HG02884 (cell line): ENCODE measurements around the gene NPHP4.
"Not testable (repeated sequence)": the region's sequence is repeated elsewhere in the genome, so short reads cannot be mapped to it uniquely, and the experiment has no call there.

Experiments
- ATAC-seq: cut with Tn5 transposase; IDR thresholded peaks from one replicate; pipeline ENCODE4 v1.9.1; 2021; ENCODE audit warnings: mild to moderate bottlenecking, moderate library complexity; ENCODE audit not compliant: unreplicated experiment

NPHP4 gene

DNA sequence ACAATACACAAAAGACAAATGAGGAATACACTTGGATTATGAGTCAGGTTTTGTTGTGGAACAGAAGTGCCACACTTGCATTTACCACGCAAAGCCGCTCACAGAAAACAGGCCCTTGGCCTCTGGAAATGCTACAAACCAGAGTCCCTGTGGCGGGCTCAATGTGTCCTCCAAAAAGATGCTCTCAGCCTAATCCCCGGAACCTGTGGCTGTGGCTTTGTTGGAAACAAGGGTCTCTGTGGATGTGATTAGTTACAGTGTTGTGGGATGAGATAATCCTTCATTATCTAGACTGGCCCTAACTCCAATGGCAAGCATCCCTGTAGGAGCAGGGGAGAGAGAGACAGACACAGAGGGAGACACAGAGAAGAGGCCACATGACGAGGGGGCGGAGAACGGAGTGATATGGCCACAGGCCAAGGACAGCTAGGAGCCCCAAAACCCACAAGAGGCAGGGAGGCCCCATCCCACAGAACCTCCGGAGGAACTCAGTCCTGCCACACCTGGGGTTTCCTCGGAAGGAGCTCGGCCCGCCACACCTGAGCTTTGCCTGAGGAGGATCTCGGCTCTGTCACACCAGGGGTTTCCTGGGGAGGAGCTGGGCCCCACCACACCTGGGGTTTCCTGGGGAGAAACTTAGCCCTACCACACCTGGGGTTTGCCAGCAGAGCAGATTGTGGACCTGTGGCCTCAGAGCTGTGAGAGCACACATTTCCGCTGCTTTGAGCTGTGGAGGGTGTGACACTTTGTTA, 55.4 kb downstream of the NPHP4 start:
- ATAC-seq = no peak

DNA sequence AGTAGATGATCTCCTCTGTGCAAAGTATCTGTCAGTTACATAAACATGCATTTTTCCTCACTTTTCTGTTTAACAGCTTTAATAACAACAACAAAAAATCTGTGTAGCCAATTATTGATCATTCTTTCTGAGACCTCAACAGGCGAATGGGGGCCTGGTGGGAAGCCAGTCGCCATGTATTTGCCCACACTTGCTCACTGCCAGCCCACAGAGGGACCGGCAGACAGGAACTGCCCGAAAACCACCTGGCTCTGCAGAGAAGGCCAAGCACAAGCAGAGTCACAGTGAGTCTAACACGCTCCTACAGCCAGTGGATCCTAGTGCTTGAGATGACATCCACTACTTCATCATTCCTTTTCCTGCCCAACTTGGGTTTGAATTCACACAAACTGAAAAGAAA, 56.1 kb downstream of the NPHP4 start:
- ATAC-seq = no peak

DNA sequence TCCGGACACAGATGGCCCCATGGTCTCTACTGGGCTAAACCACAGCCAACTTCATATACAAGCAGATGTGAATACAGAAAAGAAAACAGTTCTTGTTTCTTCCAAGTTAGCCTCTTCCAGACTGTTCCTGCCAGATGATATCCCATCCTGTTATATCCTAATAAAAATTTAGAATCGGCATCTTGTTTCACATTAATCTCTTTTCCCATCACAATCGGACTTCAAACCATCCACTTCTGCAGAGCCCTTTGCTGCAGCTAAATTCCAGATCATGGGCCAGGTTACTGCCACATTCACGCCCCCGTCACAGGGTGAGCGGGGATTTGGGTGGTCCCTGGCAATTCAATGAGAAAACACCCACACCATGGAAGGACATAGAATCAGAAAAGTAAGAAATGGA, 57.2 kb downstream of the NPHP4 start:
- ATAC-seq = no peak

DNA sequence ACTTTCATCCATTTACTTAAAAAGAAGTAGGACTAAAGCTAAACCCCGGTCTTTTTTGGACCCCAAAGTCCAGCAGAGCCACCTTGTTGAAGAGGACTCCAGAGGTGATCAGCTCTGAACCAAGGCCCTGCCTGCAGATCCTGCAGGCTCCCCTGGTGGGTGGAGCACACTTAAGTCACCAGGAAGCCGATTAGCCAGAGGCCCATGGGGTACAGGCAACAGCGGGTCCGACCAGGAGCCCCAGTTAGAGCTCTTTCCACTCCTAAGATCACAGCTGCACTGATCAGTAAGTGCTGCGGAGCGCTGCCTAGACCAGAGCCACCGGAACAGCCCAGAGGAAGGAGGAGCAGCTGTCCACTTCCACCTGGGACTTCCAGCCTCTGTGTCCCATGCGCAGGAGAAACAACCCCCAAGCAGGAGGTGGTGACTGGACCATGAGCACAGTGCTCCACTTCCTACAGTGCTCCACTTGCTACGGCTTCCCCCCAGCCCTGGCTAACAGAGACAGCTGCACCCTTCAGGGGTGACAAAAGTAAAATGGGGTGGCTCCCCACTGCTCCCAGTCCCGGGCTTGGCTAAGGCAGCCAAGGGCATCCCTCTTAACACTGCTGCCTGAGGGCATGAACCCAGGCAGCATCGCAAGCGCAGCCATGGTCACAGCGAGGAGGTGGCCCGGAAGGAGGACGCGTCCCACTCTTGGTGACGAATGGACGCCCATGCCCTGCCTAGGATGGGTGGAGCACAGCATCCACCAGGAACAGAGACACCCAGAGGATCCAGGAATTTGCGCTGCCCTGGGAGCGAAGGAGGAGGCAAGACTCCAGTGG, 58.0 kb downstream of the NPHP4 start:
- no peak for ATAC-seq

DNA sequence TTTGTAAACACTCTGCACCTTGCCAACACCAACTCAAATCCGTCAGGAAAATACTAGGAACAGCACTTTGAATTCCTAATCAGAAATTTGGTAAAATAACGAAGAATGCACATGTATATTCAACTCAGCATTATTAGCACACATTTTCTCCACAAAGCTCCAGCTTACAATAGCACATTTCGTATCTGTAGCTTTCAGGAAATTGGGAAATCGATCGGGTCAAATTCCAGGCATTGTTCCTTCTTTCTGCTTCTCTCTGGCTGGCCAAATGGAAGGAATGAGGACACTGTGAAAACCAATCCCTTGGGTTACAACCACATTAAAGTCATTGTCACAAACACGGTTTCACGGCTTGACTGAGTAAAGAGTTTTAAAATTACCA, 58.6 kb downstream of the NPHP4 start:
- no peak for ATAC-seq

DNA sequence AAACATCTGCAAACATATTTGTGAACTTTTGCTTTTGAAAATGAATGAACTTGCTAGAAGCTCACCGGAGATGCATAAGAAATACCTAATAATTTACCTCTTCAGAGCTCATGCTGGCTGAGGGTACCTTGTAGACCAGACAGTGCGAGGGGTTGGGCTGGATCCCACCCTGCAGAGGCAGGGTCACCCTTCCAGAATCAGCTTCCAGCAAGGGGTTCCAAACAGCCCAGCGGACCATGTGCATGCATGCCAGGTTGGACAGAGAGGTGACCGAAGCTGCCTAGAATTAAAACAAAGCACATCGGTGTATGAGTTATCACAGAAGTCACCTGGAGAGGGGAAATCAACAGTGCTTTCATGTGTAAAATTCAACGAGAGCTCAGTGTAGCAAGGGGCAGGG, 59.2 kb downstream of the NPHP4 start:
- no peak for ATAC-seq

DNA sequence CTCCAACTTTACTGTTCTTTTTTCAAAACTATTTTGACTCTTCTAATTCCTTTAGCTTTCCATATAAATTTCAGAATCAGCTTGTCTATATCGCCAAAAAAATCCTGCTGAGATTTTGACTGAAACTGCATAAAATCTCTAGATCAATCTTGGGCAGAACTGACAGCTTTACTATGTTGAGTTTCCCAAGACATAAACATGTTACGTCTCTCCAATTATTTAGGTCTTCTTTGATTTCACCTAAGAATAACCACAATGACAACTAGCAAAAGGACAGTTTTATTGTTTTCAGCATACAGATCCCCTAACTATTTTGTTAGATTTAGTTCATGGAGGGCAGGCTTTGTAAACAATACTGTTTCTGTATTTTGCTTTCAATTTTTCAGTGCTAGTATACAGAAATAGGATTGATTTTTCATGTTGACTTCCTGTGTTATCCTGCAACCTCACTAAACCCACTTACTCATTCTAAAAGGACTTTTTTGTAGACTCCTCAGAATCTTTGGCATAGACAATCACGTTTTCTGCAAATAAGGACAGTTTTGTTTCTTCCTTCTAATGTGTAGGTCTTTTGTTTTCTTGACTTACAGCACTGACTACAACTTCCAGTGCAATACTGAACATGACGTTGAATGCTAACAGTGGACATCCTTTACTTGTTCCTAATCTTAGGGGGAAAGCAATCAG, 63.4 kb downstream of the NPHP4 start:
- ATAC-seq = no peak

DNA sequence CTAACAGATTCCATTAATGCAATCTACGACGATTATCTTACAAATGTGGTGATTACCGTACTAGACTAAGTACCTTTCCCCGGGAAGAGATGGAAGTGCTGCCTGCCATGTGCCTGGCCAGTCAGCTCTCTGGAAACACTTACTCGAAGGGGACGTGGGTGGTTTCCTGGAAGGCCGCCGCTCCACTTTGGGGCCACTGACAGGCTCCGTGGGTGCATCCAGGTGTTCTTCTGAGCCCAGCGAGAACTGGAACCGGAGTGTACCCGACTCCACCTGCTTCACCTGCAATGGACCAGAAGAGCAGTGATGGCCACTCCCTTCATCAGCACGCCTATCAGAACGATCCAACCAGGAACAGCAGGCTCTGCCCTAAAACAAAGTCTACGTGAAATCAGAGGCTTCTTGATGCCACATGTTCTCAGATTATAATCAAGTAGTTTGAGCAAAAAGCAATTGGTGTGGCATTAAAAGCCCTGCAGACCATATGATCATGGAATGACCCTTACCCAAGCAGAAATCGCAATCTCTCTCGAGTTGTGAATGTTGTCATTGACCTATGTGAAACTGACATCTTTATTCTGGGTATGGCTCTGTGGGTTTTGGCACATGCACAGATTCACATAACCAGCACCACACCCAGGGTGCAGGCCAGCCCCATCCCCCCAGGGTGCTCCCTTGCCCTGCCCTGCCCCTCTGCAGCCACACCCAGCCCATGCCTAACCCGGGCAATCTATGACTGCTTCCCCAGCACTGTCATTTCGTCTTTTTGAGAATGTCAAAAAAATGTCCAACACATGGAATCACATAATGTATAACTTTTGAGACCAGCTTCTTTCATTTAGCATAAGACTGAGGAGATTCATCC, 64.5 kb downstream of the NPHP4 start:
- ATAC-seq = no peak

DNA sequence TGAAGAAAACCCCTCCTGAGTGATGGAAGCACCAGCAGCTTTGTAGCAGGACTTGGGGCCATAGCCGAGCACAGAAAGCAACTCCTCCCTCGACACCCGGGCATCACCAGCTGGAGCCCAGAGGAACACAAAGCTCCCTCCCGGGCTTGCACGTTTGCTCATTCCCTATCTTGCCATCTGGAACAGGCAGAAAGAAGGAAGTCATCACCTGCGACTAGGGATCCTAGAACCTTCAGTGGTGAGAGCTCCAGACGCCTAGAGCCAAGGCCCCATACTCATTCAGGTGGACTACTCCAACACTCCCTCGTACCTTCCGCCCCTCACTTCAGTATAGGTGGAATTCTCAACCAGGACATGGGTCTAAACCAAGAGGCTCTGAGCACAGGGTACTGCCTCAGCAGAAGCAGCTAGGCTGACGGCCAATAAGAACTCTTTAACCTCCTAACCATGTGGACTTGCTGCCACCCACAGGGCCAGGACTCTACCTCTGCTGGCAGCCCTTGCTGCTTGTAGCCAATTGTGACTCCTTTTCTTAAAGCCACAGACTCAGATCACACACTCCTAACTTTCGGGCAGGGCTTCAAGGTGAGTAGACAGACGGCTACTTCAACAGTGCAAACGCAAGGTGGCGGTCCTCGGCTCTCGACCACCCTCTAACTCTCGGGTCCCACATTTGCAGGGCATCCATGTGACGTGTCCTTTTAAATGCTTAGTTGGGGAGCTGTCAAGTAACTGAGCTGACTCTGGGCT, 65.4 kb downstream of the NPHP4 start:
- ATAC-seq = no peak

DNA sequence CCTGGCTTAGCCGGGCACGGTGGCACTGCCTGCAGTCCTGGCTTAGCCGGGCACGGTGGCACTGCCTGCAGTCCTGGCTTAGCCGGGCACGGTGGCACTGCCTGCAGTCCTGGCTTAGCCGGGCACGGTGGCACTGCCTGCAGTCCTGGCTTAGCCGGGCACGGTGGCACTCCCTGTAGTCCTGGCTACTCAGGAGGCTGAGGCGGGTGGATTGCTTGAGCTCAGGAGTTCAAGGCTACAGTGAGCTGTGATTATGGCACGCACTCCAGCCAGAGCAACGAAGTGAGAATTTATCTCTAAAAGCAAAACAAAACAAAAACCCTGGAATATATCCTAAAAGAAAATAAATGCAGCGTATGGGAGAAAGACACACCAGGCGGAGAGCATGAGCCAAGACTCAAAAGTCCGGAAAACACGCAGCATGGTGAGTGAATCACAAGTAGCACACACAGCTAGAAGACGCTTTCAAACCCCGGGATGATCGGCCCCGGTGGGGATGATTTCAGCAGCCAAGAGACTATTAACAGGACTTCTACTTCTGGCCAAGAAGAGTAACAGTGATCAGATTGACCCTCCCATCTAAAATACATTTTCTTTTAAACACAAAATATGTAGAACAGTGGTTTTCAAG, 69.4 kb downstream of the NPHP4 start:
- ATAC-seq = not testable (repeated sequence)

DNA sequence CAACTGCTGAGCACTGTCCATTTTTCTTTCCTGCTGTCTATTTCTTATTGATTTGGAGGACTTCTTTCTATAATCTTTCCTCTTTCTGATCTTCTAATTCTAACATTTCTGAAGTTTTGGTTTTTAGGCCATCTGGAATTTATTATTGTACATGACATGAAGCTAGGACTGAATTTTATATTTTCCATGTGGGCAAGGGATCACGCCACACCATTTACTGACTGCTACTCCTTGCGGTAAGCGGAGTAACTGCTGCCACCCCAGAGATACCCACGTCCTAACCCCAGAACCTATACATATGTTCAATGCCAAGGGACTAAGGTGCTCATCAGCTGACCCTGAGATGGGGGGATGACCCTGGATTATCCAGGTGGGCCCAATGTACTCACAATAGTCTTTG, 70.6 kb downstream of the NPHP4 start:
- ATAC-seq = no peak

DNA sequence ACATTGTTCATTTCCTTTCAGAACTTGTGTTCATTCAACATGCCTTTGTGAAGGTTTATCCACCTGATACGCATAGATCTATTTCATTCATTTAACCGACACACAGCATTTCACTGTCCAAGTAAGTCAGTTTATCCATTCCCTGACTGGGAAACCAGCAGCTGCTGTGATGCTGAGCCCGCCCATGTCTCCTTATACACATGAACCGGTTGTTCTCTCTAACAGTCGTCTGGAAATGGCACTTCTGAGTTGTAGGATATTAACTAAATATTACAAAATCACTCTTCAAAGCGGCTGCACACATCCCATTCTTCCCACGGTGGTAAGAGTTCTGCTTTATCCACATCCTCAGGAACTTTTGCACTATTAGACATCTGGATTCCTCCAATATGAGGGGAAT, 71.1 kb downstream of the NPHP4 start:
- ATAC-seq = no peak

DNA sequence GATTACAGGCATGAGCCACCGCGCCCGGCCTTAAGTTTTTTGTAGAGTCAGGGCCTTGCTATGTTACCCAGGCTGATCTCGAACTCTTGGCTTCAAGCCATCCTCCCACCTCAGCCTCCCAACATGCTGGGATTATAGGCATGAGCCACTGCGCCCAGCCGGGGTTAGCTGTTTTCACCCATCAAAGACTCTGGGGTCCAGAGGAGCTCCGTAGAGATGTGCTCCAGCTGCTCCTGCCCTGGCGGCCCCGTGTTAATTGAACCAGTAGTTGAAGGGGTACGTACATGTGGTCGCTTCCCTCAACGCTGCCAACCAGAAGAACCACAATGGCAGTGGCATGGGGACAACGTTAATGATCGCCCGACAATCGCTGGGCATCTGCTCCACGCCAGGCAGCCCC, 72.0 kb downstream of the NPHP4 start:
- no peak for ATAC-seq

DNA sequence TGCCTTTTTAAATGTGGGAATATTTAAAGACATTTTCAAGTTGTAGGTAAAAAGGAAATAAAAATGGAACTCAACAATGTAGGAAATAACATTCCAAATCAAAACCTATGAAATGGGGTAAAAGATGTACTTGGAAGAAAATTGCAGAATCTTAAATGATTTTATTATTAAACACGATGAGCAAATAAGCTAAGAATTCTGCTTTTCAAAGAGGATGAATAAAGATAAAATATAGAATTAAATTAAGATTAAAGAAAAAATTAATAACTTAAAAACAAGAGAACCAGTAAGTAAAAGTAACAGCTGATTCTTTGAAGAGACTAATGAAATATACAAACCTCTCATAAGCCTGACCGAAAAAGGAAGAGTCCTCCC, 74.0 kb downstream of the NPHP4 start:
- ATAC-seq = no peak

DNA sequence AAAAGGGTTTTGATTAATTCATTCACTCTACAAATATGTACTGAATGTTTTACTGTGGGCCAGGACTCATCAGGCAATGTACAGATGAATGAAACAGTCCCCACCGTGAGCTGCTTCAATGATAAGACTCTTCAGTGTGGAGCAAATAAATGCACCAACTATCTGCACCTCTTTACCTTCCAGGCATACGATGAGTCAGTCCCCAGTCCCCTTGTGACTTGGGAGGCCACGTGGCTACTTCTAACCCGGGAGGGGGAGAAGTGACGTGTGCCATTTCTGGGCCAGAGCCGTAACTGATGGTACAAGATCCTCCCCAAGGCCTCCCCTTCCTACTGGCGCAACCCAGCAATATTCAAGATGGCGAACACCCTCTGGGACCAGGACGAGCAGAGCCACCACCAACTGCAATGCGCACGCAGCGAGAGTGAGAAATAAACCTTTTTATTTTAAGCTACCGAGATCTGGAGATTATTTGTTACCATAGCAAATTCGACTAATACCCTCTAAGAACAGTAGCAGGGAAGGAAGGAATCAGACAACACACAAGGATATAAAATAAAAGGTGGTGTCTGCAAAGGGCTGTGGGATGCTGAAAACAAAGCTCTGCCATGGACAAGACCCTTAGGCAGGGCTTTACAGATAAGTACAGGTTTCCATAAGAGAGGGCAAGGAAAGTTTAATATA, 74.5 kb downstream of the NPHP4 start:
- no peak for ATAC-seq

DNA sequence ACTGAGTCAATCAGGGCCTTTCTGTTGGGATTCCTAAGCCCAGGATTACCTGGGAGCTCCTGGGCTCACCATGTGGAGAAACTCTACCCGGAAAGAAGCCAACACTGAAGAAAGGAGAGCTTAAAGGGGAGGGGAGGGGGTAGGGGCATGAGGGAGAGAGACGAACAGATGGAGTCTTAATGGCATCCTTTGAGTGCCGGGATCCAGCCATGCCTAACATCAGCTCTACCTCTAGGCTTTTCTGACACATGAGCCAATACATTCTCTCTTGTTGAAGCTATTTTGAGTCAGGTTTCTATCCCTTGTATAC, 75.0 kb downstream of the NPHP4 start:
- ATAC-seq = no peak

DNA sequence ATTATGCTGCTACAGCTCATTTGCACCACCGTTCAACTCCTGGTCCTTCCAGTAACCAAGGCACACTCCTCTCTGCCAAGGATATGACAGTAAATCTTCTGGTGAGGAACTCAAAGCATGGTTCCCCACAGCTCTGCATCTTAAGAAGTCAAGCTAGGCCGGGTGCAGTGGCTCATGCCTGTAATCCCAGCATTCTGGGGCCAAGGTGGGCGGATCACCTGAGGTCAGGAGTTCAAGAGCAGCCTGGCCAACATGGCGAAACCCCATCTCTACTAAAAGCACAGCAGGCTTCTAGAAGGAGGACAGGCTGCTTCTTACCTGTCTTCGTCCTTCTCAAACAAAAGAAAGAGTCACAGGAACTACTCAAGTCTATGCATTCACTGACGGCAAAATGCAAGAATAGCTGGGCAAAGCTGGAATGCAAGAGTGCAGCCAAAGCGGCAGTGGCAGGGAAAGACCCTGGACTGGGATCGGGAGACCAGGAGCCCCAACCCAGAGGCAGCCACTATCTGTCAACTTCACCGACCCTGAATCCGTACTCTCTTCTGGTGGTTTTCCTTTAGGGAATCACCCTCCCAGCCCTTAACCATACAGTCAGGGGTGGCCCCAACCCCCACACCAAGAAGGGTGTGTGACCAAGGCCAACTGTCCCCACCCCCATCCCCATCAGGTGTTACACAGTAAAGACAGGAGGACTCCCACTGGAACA, 75.5 kb downstream of the NPHP4 start:
- ATAC-seq = no peak

DNA sequence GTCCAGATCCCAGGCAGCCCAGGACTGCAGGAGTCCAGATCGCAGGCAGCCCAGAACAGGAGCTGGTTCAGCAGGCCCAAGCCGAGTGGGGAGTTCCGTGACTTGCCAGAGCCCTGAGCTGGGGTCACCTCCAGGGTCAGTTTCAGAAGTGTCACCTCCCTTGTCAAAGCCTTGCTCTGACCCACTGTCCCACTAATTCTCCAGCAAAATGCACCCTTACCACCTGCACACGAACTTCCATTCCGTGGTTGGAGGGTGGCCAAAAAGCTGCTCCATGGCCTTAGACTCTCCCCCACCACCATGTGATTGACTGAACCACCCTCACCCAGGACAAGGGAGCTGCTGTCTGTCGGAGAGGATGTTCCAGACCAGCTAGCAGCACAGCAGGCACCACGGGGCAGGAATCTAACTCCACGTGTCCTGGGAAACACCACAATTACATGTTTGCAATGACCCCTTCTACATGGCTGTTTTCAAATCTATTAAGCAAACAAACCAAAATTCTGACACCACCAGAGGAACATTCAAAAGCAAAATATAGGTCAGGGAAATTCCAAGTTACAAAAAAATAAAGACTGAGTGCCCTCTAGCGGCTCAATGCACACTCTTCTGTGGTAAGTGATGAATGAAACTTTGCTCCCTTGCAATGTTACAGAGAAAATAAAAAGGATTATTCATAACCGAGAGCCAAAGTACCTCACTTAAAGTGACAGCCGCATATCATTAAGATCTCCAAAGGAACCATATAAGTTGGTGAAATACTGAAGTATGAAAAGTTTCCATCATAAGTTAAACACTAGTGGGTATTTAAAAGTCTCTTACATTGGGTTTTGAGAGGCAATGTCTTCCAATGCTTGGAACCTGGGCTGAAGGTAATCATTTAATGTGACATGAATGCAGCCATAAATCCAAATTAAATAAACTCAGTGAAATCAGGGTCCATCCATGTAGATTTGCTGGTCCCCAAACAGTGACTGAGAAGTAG, 76.3 kb downstream of the NPHP4 start:
- no peak for ATAC-seq
